ENCODE results near the gene CLRN3.

CLRN3 gene

GRCh38 chr10:127894146-127894545, 1.4 kb upstream of the CLRN3 start:
- no peak for DNase-seq

GRCh38 chr10:127890832-127891334, 1.9 kb downstream of the CLRN3 start:
- DNase-seq: no peak

GRCh38 chr10:127890216-127890615, 2.5 kb downstream of the CLRN3 start:
- DNase-seq: no peak

- DNase-seq: no peak
These were observed 3.0 kb downstream of the CLRN3 start for GRCh38 chr10:127889605-127890195.

GRCh38 chr10:127888521-127889312, 4.0 kb downstream of the CLRN3 start:
- DNase-seq: no peak

- no peak for DNase-seq
These were observed 5.0 kb downstream of the CLRN3 start for GRCh38 chr10:127887541-127888415.

GRCh38 chr10:127886371-127887051, 6.2 kb downstream of the CLRN3 start:
- no peak for DNase-seq

- no peak for DNase-seq
These were observed 8.2 kb downstream of the CLRN3 start for GRCh38 chr10:127884501-127884900.

- no peak for DNase-seq
These were observed 9.2 kb downstream of the CLRN3 start for GRCh38 chr10:127883516-127883915.

GRCh38 chr10:127882801-127883459, 9.8 kb downstream of the CLRN3 start:
- DNase-seq: peak in 1 of 2 donors; percentile 38

- DNase-seq: no peak
These were observed 10.3 kb downstream of the CLRN3 start for GRCh38 chr10:127882391-127882790.

- no peak for DNase-seq
These were observed 11.5 kb downstream of the CLRN3 start for GRCh38 chr10:127881262-127881661.

- DNase-seq: peak; percentile 13 to 41
These were observed 12.2 kb downstream of the CLRN3 start for GRCh38 chr10:127880557-127880956.

- peak in 1 of 2 donors; percentile 26 for DNase-seq
These were observed 14.2 kb downstream of the CLRN3 start for GRCh38 chr10:127878475-127879055.

- no peak for DNase-seq
These were observed 15.0 kb downstream of the CLRN3 start for GRCh38 chr10:127877699-127878098.

- no peak for DNase-seq
These were observed 15.6 kb downstream of the CLRN3 start for GRCh38 chr10:127877116-127877515.

- no peak for DNase-seq
These were observed 16.8 kb downstream of the CLRN3 start for GRCh38 chr10:127875916-127876315.

- no peak for DNase-seq
These were observed 17.3 kb downstream of the CLRN3 start for GRCh38 chr10:127875449-127875765.

- no peak for DNase-seq
These were observed 17.9 kb downstream of the CLRN3 start for GRCh38 chr10:127874671-127875448.

- no peak for DNase-seq
These were observed 18.8 kb downstream of the CLRN3 start for GRCh38 chr10:127873901-127874470.
